Measurements from ENCODE around the gene ARHGAP15. TPM values are rescaled to one million over a fixed set of nuclear protein-coding genes. Genes with fewer than 3 reads are reported as not detected.

The ARHGAP15 gene
- total RNA-seq, 1 donor from 2014 or later: 10.0 TPM

- DNase-seq (ENCODE audit: low spot score): no peak
Measured at GRCh38 chr2:143452817-143453451, 323.7 kb downstream of the ARHGAP15 start.

- no peak for DNase-seq (ENCODE audit: low spot score)
Measured at GRCh38 chr2:143453981-143454511, 324.8 kb downstream of the ARHGAP15 start.

- no peak for DNase-seq (ENCODE audit: low spot score)
Measured at GRCh38 chr2:143455317-143455716, 326.1 kb downstream of the ARHGAP15 start.

GRCh38 chr2:143458258-143459190 is 329.3 kb downstream of the ARHGAP15 start:
- DNase-seq (ENCODE audit: low spot score): no peak

- DNase-seq (ENCODE audit: low spot score): no peak
Measured at GRCh38 chr2:143460382-143460781, 331.2 kb downstream of the ARHGAP15 start.

- DNase-seq (ENCODE audit: low spot score): no peak
Measured at GRCh38 chr2:143463719-143464118, 334.5 kb downstream of the ARHGAP15 start.

GRCh38 chr2:143466391-143466790 is 337.2 kb downstream of the ARHGAP15 start:
- no peak for DNase-seq (ENCODE audit: low spot score)

- DNase-seq (ENCODE audit: low spot score): no peak
Measured at GRCh38 chr2:143467011-143467410, 337.8 kb downstream of the ARHGAP15 start.

- no peak for DNase-seq (ENCODE audit: low spot score)
Measured at GRCh38 chr2:143468341-143468888, 339.2 kb downstream of the ARHGAP15 start.

- DNase-seq (ENCODE audit: low spot score): no peak
Measured at GRCh38 chr2:143469323-143469722, 340.1 kb downstream of the ARHGAP15 start.

GRCh38 chr2:143471550-143471949 is 342.3 kb downstream of the ARHGAP15 start:
- no peak for DNase-seq (ENCODE audit: low spot score)

- DNase-seq (ENCODE audit: low spot score): no peak
Measured at GRCh38 chr2:143473216-143473615, 344.0 kb downstream of the ARHGAP15 start.

GRCh38 chr2:143473820-143474219 is 344.6 kb downstream of the ARHGAP15 start:
- DNase-seq (ENCODE audit: low spot score): no peak

GRCh38 chr2:143474586-143474985 is 345.4 kb downstream of the ARHGAP15 start:
- no peak for DNase-seq (ENCODE audit: low spot score)

GRCh38 chr2:143475041-143475776 is 346.0 kb downstream of the ARHGAP15 start:
- DNase-seq (ENCODE audit: low spot score): no peak

- DNase-seq (ENCODE audit: low spot score): no peak
Measured at GRCh38 chr2:143476336-143477087, 347.3 kb downstream of the ARHGAP15 start.

- DNase-seq (ENCODE audit: low spot score): no peak
Measured at GRCh38 chr2:143477714-143478443, 348.7 kb downstream of the ARHGAP15 start.

- DNase-seq (ENCODE audit: low spot score): no peak
Measured at GRCh38 chr2:143480086-143480485, 350.9 kb downstream of the ARHGAP15 start.

- DNase-seq (ENCODE audit: low spot score): no peak
Measured at GRCh38 chr2:143480601-143481236, 351.5 kb downstream of the ARHGAP15 start.

GRCh38 chr2:143481237-143481623 is 352.0 kb downstream of the ARHGAP15 start:
- DNase-seq (ENCODE audit: low spot score): no peak

Measured in mucosa of gallbladder (tissue), 1 donor.